ES-I3 (cell line): Measurements from ENCODE around the gene HYAL2.
"Not testable (repeated sequence)": the region's sequence is repeated elsewhere in the genome, so short reads cannot be mapped to it uniquely, and the experiment has no call there.

ENCODE experiments used
- H3K36me3 ChIP-seq: 2 replicates; pipeline ENCODE4 v1.6.1; 2013; ENCODE audit warnings: mild to moderate bottlenecking, low read length, control low read depth, moderate library complexity; ENCODE audit not compliant: insufficient read depth
- H3K4me1 ChIP-seq: 2 replicates; pipeline ENCODE4 v1.6.1; 2013; ENCODE audit warnings: mild to moderate bottlenecking, control low read depth, low read length; ENCODE audit not compliant: insufficient read depth
- H3K9ac ChIP-seq: 2 replicates; pipeline ENCODE4 v1.6.1; 2013; ENCODE audit warnings: low read depth, mild to moderate bottlenecking, low read length, moderate library complexity
- H3K9me3 ChIP-seq: 2 replicates; pipeline ENCODE4 v1.6.1; 2013; ENCODE audit warnings: mild to moderate bottlenecking, low read length, moderate library complexity; ENCODE audit not compliant: control insufficient read depth, insufficient read depth

The HYAL2 gene

GRCh38 chr3:50290161-50290641, 32.3 kb downstream of the HYAL2 start:
- H3K36me3 ChIP-seq: peaks cover 12% of the 10 kb centered on the region; the same call in 1 of the 2 replicates
- no peak overlapping the region for H3K9ac ChIP-seq
- H3K4me1 ChIP-seq: peaks cover 4% of the 10 kb centered on the region; the same call in 1 of the 2 replicates
- H3K9me3 ChIP-seq: no peaks in the 10 kb centered on the region

GRCh38 chr3:50289130-50289529, 33.4 kb downstream of the HYAL2 start:
- no peak overlapping the region for H3K9ac ChIP-seq
- H3K9me3 ChIP-seq: no peaks in the 10 kb centered on the region
- H3K36me3 ChIP-seq: peaks cover 12% of the 10 kb centered on the region; the same call in 1 of the 2 replicates

GRCh38 chr3:50288387-50289007, 34.0 kb downstream of the HYAL2 start:
- no peak overlapping the region for H3K9ac ChIP-seq
- peaks cover 12% of the 10 kb centered on the region; the same call in 1 of the 2 replicates for H3K36me3 ChIP-seq
- no peaks in the 10 kb centered on the region for H3K9me3 ChIP-seq
- H3K4me1 ChIP-seq: peaks cover 4% of the 10 kb centered on the region; the same call in 1 of the 2 replicates

More at GRCh38 chr3:50289130-50289529, 33.4 kb downstream of the HYAL2 start:
- peaks cover 4% of the 10 kb centered on the region; the same call in 1 of the 2 replicates for H3K4me1 ChIP-seq

- Histone ChIP-seq H3K9me3 (no peaks in the 10 kb centered on the region), H3K4me1 (peaks cover 4% of the 10 kb centered on the region; the same call in 1 of the 2 replicates), H3K36me3 (peaks cover 12% of the 10 kb centered on the region; the same call in 1 of the 2 replicates), H3K9ac (no peak overlapping the region)
These were observed 35.3 kb downstream of the HYAL2 start for GRCh38 chr3:50287262-50287661.

GRCh38 chr3:50286322-50287227, 36.0 kb downstream of the HYAL2 start:
- Histone ChIP-seq H3K36me3 (peaks cover 12% of the 10 kb centered on the region; the same call in 1 of the 2 replicates), H3K4me1 (peaks cover 4% of the 10 kb centered on the region; the same call in 1 of the 2 replicates), H3K9me3 (no peaks in the 10 kb centered on the region), H3K9ac (no peak overlapping the region)

GRCh38 chr3:50284121-50284520, 38.4 kb downstream of the HYAL2 start:
- H3K4me1 ChIP-seq, H3K36me3 ChIP-seq, H3K9ac ChIP-seq, H3K9me3 ChIP-seq: not testable (repeated sequence)

- Histone ChIP-seq H3K9me3 (no peaks in the 10 kb centered on the region), H3K4me1 (peaks cover 2% of the 10 kb centered on the region; the same call in 1 of the 2 replicates), H3K9ac (no peak overlapping the region)
These were observed 43.1 kb downstream of the HYAL2 start for GRCh38 chr3:50279255-50280016.

DNA sequence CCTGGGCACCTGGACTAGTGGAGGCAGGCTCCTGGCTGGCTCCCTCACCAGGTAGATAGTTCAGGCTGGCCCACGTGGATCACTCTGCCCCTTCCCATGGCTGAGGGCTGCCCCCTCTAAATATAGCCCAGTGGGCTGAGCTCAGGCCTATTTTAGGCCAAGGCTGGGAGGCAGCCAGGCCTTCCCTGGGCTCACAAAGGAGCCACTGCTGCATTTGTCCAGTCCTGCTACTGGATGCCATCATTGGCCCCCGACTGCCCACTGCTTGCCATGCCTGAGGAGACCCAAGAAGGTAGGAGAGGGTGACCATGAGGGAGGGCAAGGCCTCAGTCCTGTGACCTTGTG, 43.7 kb downstream of the HYAL2 start, which contains the start of gene LSMEM2:
Gene LSMEM2 (plus strand): TSS at position 208 of the 345 bp plus-strand sequence. CDS start 27 bp downstream, at position 235.
- Histone ChIP-seq H3K4me1 (peaks cover 3% of the 10 kb centered on the region; the same call in 1 of the 2 replicates), H3K36me3 (no peaks in the 10 kb centered on the region), H3K9me3 (no peaks in the 10 kb centered on the region), H3K9ac (no peak within 1 kb of the TSS)

More at GRCh38 chr3:50279255-50280016, 43.1 kb downstream of the HYAL2 start:
- no peaks in the 10 kb centered on the region for H3K36me3 ChIP-seq

DNA sequence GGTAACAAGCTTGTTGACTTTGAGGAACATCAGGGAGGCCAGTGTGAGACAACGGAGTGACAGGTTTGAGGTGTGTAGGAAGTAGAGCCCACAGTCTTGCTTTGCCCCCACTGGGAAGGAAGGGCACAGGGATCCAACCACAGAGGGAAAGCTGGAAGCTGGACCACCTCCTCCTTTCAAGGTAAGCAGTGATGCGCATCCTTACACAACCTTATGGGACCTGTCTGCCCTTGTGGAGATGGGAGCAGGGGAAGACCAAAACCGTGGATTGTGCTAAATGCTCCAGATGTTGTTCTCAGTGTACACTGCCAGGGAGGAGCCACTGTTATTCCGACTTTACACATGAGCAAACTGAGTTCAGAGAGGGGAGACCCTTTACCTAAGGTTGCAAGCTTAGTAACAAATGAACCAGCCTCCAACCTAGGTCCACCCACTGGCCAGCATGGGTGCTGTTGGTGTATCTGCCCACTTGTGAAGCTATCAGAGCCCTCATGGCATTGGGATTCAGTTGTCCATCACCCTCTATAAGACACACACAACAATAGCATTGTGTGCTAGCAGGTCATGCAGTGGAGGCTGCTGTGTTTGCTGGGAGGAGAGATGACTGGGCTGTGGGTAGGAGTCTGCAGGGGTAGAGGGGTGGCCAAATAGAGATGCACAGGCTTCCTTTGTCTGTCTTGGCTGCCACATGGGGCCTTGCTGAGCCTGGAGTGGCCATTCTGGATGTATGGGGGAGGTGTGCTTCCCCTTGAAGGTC, 44.2 kb downstream of the HYAL2 start:
- Histone ChIP-seq H3K9ac (no peak overlapping the region), H3K9me3 (no peaks in the 10 kb centered on the region), H3K36me3 (no peaks in the 10 kb centered on the region), H3K4me1 (peaks cover 3% of the 10 kb centered on the region; the same call in 1 of the 2 replicates)

- Histone ChIP-seq H3K36me3 (no peaks in the 10 kb centered on the region), H3K9ac (peak overlapping the region; percentile 16; the same call in 1 of the 2 replicates)
These were observed 45.8 kb downstream of the HYAL2 start for GRCh38 chr3:50276762-50277101.

DNA sequence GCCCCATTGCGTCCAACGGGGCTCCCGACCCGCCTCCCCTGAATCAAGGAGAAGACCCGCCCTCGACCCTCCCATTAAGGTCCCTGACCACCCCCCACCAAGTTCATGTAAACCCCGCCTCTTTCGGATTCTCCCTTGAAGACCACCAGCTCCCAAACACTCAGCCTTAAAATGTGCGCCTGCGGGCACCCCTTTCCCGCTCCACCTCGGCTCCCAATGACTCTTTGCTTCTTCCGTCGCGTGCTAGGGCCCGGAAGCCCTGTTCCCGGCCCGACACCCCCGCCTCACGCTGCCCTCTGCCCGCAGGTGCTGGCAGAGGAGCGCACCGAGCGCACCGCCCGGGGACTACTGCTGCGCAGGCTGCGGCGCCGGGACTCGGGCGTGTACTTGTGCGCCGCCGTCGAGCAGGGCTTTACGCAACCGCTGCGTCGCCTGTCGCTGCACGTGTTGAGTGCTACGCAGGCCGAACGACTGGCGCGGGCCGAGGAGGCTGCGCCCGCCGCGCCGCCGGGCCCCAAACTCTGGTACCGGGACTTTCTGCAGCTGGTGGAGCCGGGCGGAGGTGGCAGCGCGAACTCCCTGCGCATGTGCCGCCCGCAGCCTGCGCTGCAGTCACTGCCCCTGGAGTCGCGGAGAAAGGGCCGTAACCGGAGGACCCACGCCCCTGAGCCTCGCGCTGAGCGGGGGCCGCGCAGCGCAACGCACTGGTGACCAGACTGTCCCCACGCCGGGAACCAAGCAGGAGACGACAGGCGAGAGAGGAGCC, 46.4 kb downstream of the HYAL2 start:
- Histone ChIP-seq H3K9ac (peak overlapping the region; percentile 46; the same call in 1 of the 2 replicates), H3K9me3 (no peaks in the 10 kb centered on the region), H3K4me1 (peaks cover 9% of the 10 kb centered on the region; the same call in 1 of the 2 replicates), H3K36me3 (no peaks in the 10 kb centered on the region)

More at GRCh38 chr3:50276762-50277101, 45.8 kb downstream of the HYAL2 start:
- H3K9me3 ChIP-seq: no peaks in the 10 kb centered on the region
- H3K4me1 ChIP-seq: peaks cover 4% of the 10 kb centered on the region; the same call in 1 of the 2 replicates

- Histone ChIP-seq H3K4me1 (peaks cover 9% of the 10 kb centered on the region; the same call in 1 of the 2 replicates), H3K9ac (peak overlapping the region; percentile 46; the same call in 1 of the 2 replicates)
These were observed 47.2 kb downstream of the HYAL2 start for GRCh38 chr3:50275141-50275995.

More at GRCh38 chr3:50275141-50275995, 47.2 kb downstream of the HYAL2 start:
- Histone ChIP-seq H3K36me3 (no peaks in the 10 kb centered on the region), H3K9me3 (no peaks in the 10 kb centered on the region)
